ENCODE results near the gene FBXO46. TPM values are rescaled to one million over a fixed set of nuclear protein-coding genes. Genes with fewer than 3 reads are reported as not detected.
A peak's percentile ranks its signal among the peaks of the same experiment; 100 is the strongest.

The FBXO46 gene
- total and polyA plus RNA-seq, 2 of the 13 experiments (the other 11 are each of a cell fraction or from before 2014, with no cell fraction given) = 6.2 to 6.4 TPM

- Histone ChIP-seq H3K4me2 (ENCODE audit: low read depth, low read length) (no peak overlapping the region), H3K27ac (ENCODE audit: extremely low read length, insufficient read depth, low read length) (no peak overlapping the region), H3K27me3 (ENCODE audit: control insufficient read depth in 1 of 2, insufficient read depth in 2 of 2, low read length in 2 of 2) (peaks cover 7 to 52% of the 10 kb centered on the region in 2 experiments; a peak in 4 of 5 replicates), H3K79me2 (ENCODE audit: insufficient read depth, low read length) (no peaks in the 10 kb centered on the region), H3K4me3 (replicated peaks in 1 of 3; ENCODE audit: insufficient read depth in 1 of 3, low read depth in 2 of 3, low read length in 3 of 3) (no peak overlapping the region), H2AFZ (ENCODE audit: low read length) (no peak overlapping the region), H4K20me1 (ENCODE audit: insufficient read depth, low read length) (no peaks in the 10 kb centered on the region), H3K9me3 (ENCODE audit: low read length) (no peaks in the 10 kb centered on the region), H3K36me3 (replicated peaks in 1 of 2; ENCODE audit: control insufficient read depth in 1 of 2, insufficient read depth in 2 of 2, low read length in 2 of 2) (no peaks in the 10 kb centered on the region), H3K4me1 (ENCODE audit: insufficient read depth, low read length) (peaks cover 20% of the 10 kb centered on the region), H3K9ac (ENCODE audit: insufficient read depth, low read depth, low read length) (no peak overlapping the region)
- CTCF ChIA-PET (ENCODE audit: low intra/inter-chr PET ratio, low total read pairs) = no interaction called here
- in situ Hi-C loops (cut with HindIII; ENCODE audit: extremely low pct_ligation_motif_present, low pct_unique_long_range_greater_than_20kb) = no loop called here
- DNase-seq (ENCODE audit: low spot score) (no peak), FAIRE-seq (no peak), ATAC-seq (no peak)
- 34% methylated on average over 9 of the region's 9 CpGs for WGBS (ENCODE audit: low lambda C conversion rate)
- no TSS peak for BruUV-seq (replicated peaks)
- TF ChIP-seq MLX (CRISPR knock-in tag; IDR thresholded peaks at IDR 0.05) = no peak
- peak; percentile 38; the same call in 1 of the 2 replicates for TF ChIP-seq CEBPB (IDR thresholded peaks at IDR 0.05; ENCODE audit: borderline replicate concordance, low read depth, low read length)
- TF ChIP-seq ZNF557 (CRISPR knock-in tag; IDR thresholded peaks at IDR 0.05) = no peak
- POLR2A ChIA-PET = interaction anchor here (0.8 to 1.6 kb wide), 2 partner anchors 9 to 11 kb away, joined by 4 to 9 read pairs; partner anchors contain the start of gene SIX5
- intact Hi-C loops (cut with micrococcal nuclease; ENCODE audit: unreplicated experiment) = no loop called here
These were observed 27.0 kb upstream of the FBXO46 start for GRCh38 chr19:45757695-45758094.

- ChIA-PET CTCF (ENCODE audit: low intra/inter-chr PET ratio, low total read pairs) (no interaction called here), POLR2A (interaction anchor here (1.8 to 2.0 kb wide), 2 partner anchors 13 to 15 kb away, joined by 9 to 11 read pairs; partner anchors contain the start of gene SIX5)
- no peak for TF ChIP-seq ZNF652 (CRISPR knock-in tag; IDR thresholded peaks at IDR 0.05; ENCODE audit: borderline replicate concordance, low read depth)
- TF ChIP-seq TARDBP (CRISPR knock-in tag; IDR thresholded peaks at IDR 0.05) = no peak
- ATAC-seq (no peak), FAIRE-seq (no peak), DNase-seq (ENCODE audit: low spot score) (no peak)
- intact Hi-C loops (cut with micrococcal nuclease; ENCODE audit: unreplicated experiment) (no loop called here), in situ Hi-C loops (cut with HindIII; ENCODE audit: extremely low pct_ligation_motif_present, low pct_unique_long_range_greater_than_20kb) (no loop called here)
- Histone ChIP-seq H3K27me3 (ENCODE audit: control insufficient read depth in 1 of 2, insufficient read depth in 2 of 2, low read length in 2 of 2) (peaks cover 3 to 37% of the 10 kb centered on the region in 2 experiments; a peak in 3 of 5 replicates), H3K36me3 (replicated peaks in 1 of 2; ENCODE audit: control insufficient read depth in 1 of 2, insufficient read depth in 2 of 2, low read length in 2 of 2) (no peaks in the 10 kb centered on the region), H3K9ac (ENCODE audit: insufficient read depth, low read depth, low read length) (no peak overlapping the region), H2AFZ (ENCODE audit: low read length) (no peak overlapping the region), H4K20me1 (ENCODE audit: insufficient read depth, low read length) (no peaks in the 10 kb centered on the region), H3K4me3 (replicated peaks in 1 of 3; ENCODE audit: insufficient read depth in 1 of 3, low read depth in 2 of 3, low read length in 3 of 3) (no peak overlapping the region), H3K9me3 (ENCODE audit: low read length) (no peaks in the 10 kb centered on the region), H3K27ac (ENCODE audit: extremely low read length, insufficient read depth, low read length) (no peak overlapping the region), H3K79me2 (ENCODE audit: insufficient read depth, low read length) (no peaks in the 10 kb centered on the region), H3K4me2 (ENCODE audit: low read depth, low read length) (no peak overlapping the region), H3K4me1 (ENCODE audit: insufficient read depth, low read length) (peaks cover 20% of the 10 kb centered on the region)
- 94% methylated on average over 4 of the region's 8 CpGs for WGBS (ENCODE audit: low lambda C conversion rate)
- BruUV-seq (replicated peaks) = no TSS peak
These were observed 23.6 kb upstream of the FBXO46 start for GRCh38 chr19:45754323-45754722.
